Fibroblast of peridontal ligament (primary cell): ENCODE data around the gene APOH.

Experiments
- DNase-seq: peaks from one replicate; pipeline ENCODE4 v3.0.0-alpha.2; 2010; ENCODE audit errors: extremely low read depth

The APOH gene

GRCh38 chr17:66191593-66192377 lies 37.4 kb downstream of the APOH start, which contains the start of gene CEP112:
Gene CEP112 (minus strand): TSS chr17:66192133.
- peak; percentile 32 for DNase-seq

DNA sequence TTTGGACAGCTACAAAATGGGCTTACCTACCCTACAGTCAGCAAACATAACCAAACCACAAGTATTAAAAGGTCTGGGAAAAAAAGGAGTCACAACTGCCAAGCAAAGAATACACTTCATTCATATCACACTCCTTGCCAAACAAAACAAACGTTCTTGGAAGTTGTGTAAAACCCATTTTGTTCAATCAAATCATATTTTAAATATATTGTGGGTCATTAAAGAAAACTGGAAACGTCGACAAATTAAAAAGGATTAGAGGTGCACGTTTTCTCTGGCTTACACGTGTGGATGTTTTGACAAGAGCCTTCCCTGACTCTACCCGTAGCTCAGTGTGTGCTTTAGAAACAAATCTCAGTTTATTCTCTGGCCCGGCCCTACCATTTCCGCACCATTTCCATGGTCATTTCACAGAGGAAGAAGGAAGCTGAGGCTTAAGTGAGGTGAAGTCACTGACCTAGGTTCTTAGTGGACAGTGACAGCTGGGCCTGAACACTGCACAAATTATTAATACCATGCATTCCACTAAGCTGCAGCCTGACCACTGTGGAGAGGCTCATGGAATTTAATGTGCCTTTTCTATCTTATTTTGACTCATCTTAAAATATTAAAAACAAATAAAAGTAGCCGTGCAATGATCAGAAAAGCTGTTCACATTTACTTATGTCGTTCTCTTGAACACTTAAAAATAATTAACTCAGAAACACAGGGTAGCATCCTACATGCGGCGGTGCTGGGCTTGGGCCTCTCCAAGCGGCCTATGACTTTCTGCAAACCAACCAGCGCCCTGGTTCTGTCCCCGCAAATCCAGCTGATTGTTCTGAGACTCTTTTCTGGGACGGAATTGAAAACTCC lies 38.2 kb downstream of the APOH start:
- DNase-seq, result peak; percentile 58

DNA sequence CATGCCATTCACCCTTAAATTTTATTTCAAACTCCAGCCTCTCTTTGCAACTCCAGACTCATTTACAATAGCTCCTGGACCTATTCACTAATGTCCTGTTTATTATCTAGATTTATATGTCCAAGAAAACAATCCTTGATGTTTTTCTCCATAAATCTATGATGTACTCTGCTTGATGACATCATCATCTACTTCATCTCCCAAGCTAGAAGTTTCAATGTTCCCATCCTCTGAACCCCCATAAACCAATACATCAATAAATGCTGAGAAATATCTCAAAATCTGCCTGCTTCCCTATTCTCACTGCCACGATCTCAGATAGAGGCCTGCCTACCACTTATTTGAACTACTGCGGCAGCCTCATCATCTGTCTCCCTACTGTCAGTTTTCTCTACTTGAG lies 41.5 kb downstream of the APOH start:
- no peak for DNase-seq

DNA sequence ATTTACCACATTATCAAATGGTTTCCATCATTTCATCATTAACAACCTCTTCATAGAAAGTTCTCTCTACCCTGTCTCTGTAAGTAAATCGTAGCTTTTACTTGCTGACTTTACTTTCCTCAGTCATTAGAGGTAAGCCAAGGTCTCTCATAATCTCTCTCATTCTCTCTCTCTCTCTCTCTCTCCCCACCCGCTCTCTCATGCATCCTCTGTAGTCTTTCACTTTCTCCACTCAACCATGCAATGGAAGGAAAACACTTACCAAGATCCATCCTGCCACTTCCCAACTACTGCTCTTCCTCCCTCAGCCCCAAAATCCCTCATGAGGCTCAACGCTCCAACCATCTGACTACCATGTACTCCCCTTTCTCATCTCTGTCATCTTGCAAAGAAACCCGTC lies 43.4 kb downstream of the APOH start:
- DNase-seq, result no peak

DNA sequence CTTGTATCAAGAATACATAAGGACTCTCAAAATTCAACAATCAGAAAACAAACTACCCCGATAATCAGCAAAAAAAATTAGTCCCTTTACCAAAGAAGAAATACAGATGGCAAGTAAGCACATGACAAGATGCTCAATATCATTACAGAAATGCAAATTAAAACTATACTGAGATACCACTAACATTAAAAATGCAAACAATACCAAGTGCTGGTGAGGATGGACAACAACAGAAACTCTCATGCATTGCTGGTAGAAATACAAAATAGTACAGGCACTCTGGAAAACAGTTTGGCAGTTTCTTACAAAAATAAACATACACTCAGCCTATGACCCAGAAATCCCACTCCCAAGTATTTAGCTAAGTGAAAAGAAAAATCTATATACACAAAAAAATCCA lies 44.8 kb downstream of the APOH start:
- no peak for DNase-seq

GRCh38 chr17:66183529-66183928 lies 45.7 kb downstream of the APOH start:
- no peak for DNase-seq

- DNase-seq, result no peak
These were observed 50.6 kb downstream of the APOH start for GRCh38 chr17:66178642-66179041.

GRCh38 chr17:66177048-66177447 lies 52.2 kb downstream of the APOH start:
- no peak for DNase-seq

DNA sequence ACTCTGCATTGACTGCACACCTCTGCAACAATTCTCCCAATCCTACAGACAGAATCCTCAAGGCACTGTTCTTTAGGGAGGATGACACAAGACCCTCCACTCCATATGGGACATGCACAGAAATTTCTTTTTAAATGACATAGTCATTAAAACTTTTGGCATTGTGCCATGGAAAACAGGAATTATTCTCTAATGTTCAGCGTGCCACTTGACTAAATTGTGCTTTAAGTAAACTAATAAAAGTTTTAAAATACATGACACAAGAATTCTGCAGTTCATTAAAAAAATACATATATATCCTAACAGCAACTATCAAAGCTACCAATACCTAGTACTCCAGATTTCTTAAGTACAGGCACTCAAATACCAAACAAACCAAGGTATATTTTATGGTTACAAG lies 53.3 kb downstream of the APOH start:
- DNase-seq, result no peak

DNA sequence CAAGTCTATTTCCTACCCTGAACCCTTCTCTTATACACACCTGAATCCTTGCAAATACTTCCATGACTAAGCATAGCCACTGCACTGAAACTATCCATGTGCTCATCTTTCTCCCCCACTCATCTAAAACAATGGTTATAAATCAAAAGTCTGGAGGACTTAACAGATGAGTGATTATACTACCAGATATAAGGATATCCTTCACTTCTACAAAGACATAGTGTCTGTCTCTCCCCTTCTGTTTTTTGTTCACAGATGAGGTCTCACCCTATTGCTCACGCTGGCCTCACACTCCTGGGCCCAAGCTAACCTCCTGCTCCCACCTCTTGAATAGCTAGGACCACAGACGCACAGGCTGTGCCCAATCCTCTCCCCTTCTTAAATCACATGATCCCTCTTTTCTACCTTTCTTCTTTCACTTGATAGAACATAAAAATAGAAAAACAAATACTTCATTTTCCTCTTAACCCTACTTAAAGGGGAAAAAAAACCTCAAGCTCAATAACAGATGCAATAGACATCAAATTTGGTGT lies 56.5 kb downstream of the APOH start:
- DNase-seq, result no peak

DNA sequence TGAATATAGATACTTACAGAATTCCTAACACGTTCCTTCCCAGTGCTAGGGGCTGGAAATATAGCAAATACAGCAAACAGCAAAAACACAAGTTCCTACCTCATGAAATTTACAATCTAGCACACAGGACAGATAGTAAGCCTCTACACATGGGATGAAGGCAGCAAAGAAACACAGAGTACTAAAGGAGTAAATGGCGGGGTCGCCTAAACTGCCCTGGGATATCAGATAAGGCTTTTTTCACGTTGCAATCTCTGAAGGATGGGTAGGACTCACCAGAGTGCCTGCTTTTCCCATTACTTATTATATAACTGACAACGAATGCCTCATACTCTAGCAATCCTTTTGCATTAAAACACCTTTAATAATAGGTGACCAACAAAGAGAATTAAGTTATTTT lies 57.1 kb downstream of the APOH start:
- no peak for DNase-seq

DNA sequence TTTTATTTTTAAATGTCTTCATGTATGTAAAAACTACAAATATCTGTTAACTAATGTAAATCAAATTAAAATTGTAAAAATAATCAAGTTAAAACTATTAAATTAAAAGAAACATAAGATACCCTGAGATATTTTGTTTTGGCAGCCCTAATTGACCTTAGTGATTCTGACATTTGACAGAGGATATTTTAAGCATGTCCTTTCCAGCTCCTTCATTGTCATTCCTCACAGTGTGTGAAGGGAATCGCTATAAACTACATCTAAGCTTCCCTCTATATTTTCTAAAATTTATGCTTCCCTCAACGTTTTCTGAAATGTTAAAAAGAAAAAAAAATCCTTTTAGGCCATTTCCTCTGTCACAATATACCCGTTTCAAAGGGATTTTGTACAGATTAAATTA lies 57.5 kb downstream of the APOH start:
- DNase-seq, result no peak

- no peak for DNase-seq
These were observed 58.0 kb downstream of the APOH start for GRCh38 chr17:66171172-66171571.

- peak; percentile 26 for DNase-seq
These were observed 59.4 kb downstream of the APOH start for GRCh38 chr17:66169839-66170238.

DNA sequence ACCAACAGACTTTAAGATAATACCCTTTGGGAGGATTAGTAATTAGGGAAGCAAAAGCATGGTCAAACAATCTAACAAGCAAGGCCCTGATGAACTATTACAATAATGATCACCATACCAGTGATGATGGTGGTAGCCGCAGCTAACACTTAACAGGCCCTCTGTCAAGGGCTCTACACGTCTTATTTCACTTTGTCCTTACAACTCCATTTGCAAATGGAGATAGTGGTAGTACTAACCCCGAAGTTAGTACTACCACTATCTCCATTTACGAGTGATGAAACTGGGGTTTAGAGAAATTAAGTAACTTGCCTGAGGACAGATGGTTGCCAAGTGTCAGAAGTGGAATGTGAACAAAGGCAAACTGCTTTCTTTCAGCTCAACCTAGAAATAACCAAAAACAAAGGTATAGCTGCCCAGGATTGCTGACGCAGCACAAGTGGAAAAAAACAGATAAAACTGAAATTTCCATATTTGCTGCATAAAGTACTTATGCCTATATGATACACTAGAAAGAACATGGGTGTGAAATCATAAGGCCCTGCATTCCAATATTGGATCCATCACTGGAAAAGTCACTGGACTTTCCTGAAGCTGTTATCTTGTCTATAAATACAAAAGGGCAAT lies 61.9 kb downstream of the APOH start:
- no peak for DNase-seq

DNA sequence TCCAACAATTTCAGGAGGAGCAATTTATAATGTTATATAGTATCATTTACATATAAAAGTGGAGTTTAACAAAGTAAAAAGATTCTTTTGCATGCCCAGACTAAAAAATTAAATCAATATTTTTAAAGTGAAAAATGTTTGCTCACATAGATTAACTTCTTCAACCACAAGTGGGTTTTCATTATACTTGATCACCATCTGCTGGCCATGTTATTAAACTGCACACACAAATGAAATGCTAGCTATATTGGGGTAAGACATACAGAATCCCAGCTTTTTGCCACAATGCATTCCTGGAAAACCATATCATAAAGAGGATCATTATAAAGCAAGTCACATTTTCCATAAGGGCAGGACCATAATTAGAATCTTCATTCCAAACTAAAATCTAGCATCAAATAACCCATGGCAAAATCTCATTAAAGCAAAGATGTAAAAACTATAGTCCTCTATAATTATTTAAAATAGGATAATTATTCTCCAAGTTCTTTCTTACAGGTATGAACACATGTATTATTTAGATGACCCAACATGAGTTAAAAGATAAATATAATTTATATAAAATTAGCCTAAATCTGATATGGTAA lies 63.6 kb downstream of the APOH start:
- DNase-seq, result peak; percentile 85
